ENCODE measurements around the gene PRKG2. TPM values are rescaled to one million over a fixed set of nuclear protein-coding genes. Genes with fewer than 3 reads are reported as not detected.

Gene PRKG2
- total and polyA plus RNA-seq, 12 donors, result 0.17 to 0.51 (median 0.20) TPM; not detected in 9

DNA sequence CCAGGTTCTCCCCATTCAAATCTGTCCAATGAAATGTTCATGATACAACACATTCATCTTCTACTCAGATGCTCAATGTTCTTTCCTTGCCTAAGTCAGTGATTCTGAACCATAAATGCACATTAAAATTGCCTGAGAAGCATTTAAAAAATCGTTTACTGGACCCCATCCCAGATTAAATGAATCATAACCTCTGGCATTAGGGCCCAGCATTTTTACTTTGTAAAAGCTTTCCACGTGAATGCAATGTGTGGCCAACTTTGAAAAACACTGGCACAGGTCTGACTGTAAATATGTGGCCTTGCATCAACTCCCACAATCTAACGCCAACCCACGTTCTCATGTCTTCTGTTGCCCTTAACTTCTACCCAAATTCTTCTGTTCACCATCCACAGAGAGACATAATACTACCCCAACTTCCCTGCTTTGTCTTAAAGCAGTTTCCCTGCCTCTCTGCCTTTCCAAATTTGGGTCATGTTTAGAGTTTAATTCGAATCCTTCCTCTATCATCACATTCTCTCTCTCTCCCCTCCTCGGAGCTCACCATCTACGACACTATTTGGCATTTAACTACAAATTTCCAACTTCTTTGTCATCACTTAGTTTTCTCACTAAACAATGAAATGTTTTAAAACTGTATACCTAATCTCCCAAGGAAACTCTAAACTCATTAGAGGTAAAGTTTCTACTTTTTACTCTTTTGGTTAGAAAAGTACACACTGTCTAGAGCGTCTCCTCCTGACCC is 78.7 kb downstream of the PRKG2 start:
- TF ChIP-seq, protein P1, sequence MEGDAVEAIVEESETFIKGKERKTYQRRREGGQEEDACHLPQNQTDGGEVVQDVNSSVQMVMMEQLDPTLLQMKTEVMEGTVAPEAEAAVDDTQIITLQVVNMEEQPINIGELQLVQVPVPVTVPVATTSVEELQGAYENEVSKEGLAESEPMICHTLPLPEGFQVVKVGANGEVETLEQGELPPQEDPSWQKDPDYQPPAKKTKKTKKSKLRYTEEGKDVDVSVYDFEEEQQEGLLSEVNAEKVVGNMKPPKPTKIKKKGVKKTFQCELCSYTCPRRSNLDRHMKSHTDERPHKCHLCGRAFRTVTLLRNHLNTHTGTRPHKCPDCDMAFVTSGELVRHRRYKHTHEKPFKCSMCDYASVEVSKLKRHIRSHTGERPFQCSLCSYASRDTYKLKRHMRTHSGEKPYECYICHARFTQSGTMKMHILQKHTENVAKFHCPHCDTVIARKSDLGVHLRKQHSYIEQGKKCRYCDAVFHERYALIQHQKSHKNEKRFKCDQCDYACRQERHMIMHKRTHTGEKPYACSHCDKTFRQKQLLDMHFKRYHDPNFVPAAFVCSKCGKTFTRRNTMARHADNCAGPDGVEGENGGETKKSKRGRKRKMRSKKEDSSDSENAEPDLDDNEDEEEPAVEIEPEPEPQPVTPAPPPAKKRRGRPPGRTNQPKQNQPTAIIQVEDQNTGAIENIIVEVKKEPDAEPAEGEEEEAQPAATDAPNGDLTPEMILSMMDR (IDR thresholded peaks at IDR 0.05), result no peak
- H3K4me3 ChIP-seq, result no peak overlapping the region
- no peaks in the 10 kb centered on the region for H3K27me3 ChIP-seq
- ATAC-seq (peak in 1 of 8 donors; percentile 53), DNase-seq (no peak)
- peak overlapping the region in 1 of 10 donors; percentile 33 for H3K27ac ChIP-seq
- H3K36me3 ChIP-seq, result no peaks in the 10 kb centered on the region
- no peaks in the 10 kb centered on the region for H3K9me3 ChIP-seq
- no peaks in the 10 kb centered on the region for H3K4me1 ChIP-seq
- WGBS, 2 donors, result 69 to 70% methylated on average over 8 of the region's 8 CpGs
- intact Hi-C loops (cut with DNase I), result no loop called here

DNA sequence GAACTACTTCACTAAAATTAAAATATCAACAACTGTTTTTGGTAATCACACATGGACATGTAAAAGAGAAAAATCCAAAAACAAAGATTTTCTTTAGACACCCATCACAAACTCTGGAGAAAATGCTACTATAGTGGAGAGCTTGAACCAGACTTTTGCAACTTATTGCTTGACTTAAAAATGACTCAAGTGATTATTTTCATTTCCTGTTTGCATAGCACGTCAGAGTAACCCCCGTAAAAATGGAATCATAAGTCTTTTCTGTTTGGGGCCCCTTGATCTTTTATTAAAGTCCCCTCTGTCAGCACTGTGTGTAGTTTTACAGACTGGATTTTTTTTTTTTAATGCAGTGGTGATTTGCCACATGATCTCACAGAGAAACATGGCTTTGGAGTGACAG is 79.5 kb downstream of the PRKG2 start:
- H3K27ac ChIP-seq, result no peak overlapping the region
- WGBS, 2 donors, result 41 to 56% methylated on average over 2 of the region's 2 CpGs
- DNase-seq, result no peak

DNA sequence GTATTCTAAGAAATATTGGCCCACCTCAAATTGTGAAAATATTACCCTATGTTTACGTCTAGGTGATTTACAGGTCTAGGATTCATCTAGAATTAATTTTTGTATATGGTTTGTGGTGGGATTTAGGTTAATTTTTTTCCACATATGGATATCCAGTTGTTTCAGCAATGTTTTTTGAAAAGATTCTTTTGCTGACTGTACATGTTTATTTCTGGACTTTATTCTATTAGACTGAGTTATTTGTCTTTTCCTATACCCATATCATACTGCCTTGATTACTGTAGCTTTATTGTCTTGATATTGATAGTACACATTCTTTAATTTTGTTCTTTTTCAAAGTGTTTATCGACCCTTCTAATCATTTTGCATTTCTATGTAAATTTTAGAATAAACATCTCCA is 83.5 kb downstream of the PRKG2 start:
- intact Hi-C loops (cut with DNase I), result no loop called here
- no peak overlapping the region for H3K4me3 ChIP-seq
- no peaks in the 10 kb centered on the region for H3K36me3 ChIP-seq
- no peak for ATAC-seq
- peaks cover 0 to 4% (median 0%) of the 10 kb centered on the region in 11 donors for H3K9me3 ChIP-seq
- H3K27ac ChIP-seq, result no peak overlapping the region
- WGBS, 2 donors, result 89 to 90% methylated on average over 2 of the region's 2 CpGs
- DNase-seq, result no peak
- no peaks in the 10 kb centered on the region for H3K27me3 ChIP-seq
- H3K4me1 ChIP-seq, result no peaks in the 10 kb centered on the region
- TF ChIP-seq, protein P1 (IDR thresholded peaks at IDR 0.05), result no peak

More for the DNA sequence above, 79.5 kb downstream of the PRKG2 start:
- intact Hi-C loops (cut with DNase I), result no loop called here
- Histone ChIP-seq H3K9me3 (no peaks in the 10 kb centered on the region), H3K27me3 (no peaks in the 10 kb centered on the region), H3K4me1 (no peaks in the 10 kb centered on the region), H3K36me3 (no peaks in the 10 kb centered on the region), H3K4me3 (no peak overlapping the region)
- no peak for ATAC-seq
- TF ChIP-seq, protein P1 (IDR thresholded peaks at IDR 0.05), result no peak

DNA sequence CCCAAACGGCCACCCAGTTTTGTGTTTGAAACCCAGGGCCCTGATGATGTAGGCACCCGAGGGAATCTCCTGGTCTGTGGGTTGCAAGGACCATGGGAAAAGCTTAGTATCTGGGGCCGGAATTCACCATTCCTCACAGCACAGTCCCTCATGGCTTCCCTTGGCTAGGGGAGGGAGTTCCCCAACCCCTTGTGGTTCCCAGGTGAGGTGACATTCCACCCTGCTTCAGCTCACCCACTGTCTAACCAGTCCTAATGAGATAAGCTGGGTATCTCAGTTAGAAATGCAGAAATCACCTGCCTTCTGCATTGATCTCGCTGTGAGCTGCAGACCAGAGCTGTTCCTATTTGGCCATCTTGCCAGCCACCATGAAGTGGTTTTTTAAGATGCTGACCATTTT is 84.0 kb downstream of the PRKG2 start:
- no peak for DNase-seq
- peaks cover 0 to 4% (median 0%) of the 10 kb centered on the region in 11 donors for H3K9me3 ChIP-seq
- H3K4me1 ChIP-seq, result no peaks in the 10 kb centered on the region
- TF ChIP-seq, protein P1 (IDR thresholded peaks at IDR 0.05), result no peak
- H3K27ac ChIP-seq, result no peak overlapping the region
- H3K36me3 ChIP-seq, result no peaks in the 10 kb centered on the region
- 76 to 78% methylated on average over 4 of the region's 4 CpGs for WGBS, 2 donors
- H3K27me3 ChIP-seq, result no peaks in the 10 kb centered on the region
- intact Hi-C loops (cut with DNase I), result no loop called here
- no peak overlapping the region for H3K4me3 ChIP-seq
- no peak for ATAC-seq
